Tibial nerve (tissue), 4 donors: ENCODE data around the gene FIBCD1. TPM values are rescaled to one million over a fixed set of nuclear protein-coding genes. Genes with fewer than 3 reads are reported as not detected.

ENCODE experiments used
- DNase-seq, 2 donors: peaks; one replicate each; pipeline ENCODE4 v3.0.0-alpha.2; 2019; ENCODE audit warnings: low spot score in 2 of 2
- H3K27ac ChIP-seq, 4 donors: fragments of 200-600 bp; sonication (generic) in 3 of 4; one replicate each; pipeline ENCODE4 v1.5.1; 2017 to 2019; ENCODE audit warnings: mild to moderate bottlenecking in 1 of 4
- H3K27me3 ChIP-seq, 2 donors: fragments of 200-600 bp; sonication (generic) in 1 of 2; one replicate each; pipeline versions ENCODE4 v1.5.1 to v1.6.0; 2017 to 2019
- H3K36me3 ChIP-seq, 3 donors: fragments of 200-600 bp; sonication (generic); one replicate each; pipeline ENCODE4 v1.5.1; 2018 to 2019
- H3K4me1 ChIP-seq, 4 donors: fragments of 200-600 bp; sonication (generic) in 3 of 4; one replicate each; pipeline ENCODE4 v1.5.1; 2017 to 2019
- H3K4me3 ChIP-seq, 4 donors: fragments of 200-600 bp; sonication (generic) in 3 of 4; one replicate each; pipeline ENCODE4 v1.5.1; 2017 to 2019; ENCODE audit warnings: mild to moderate bottlenecking in 1 of 4, moderate library complexity in 1 of 4
- H3K9me3 ChIP-seq, 4 donors: fragments of 200-600 bp; sonication (generic) in 3 of 4; one replicate each; pipeline ENCODE4 v1.5.1; 2017 to 2019
- EP300 ChIP-seq, 2 donors: sonication (generic); formaldehyde crosslinking; IDR thresholded peaks; one replicate each; pipeline ENCODE4 v1.6.1; 2017; ENCODE audit warnings: antibody characterized with exemption in 2 of 2, mild to moderate bottlenecking in 1 of 2
- POLR2A ChIP-seq, 2 donors: fragments of 450-650 bp; IDR thresholded peaks; one replicate each; pipeline ENCODE4 v1.6.1; 2017; ENCODE audit warnings: antibody characterized with exemption in 2 of 2, mild to moderate bottlenecking in 2 of 2, moderate library complexity in 2 of 2
- WGBS, 2 donors: methylation state at CpG; one replicate each; pipeline ENCODE4 v1.1.5; 2018; 5-methylcytosine and 5-hydroxymethylcytosine counted together
- total RNA-seq, 4 donors: library from RNA; depleted of rRNA; stranded (reverse); fragments of >200 nt; gene quantifications; one replicate each; pipeline ENCODE4 v1.1.0, GENCODE V29; 2016
- TF ChIP-seq, protein P1 (sequence below), 5 experiments: fragments of 200-600 bp in 3 of 5; fragments of 450-650 bp in 2 of 5; sonication (generic) in 3 of 5; IDR thresholded peaks; one replicate each; pipeline ENCODE4 v1.5.1; 2016 to 2019; ENCODE audit warnings: antibody characterized with exemption in 5 of 5, mild to moderate bottlenecking in 3 of 5, moderate library complexity in 2 of 5

The FIBCD1 gene
- total RNA-seq, 4 donors from 2014 or later: not detected

DNA sequence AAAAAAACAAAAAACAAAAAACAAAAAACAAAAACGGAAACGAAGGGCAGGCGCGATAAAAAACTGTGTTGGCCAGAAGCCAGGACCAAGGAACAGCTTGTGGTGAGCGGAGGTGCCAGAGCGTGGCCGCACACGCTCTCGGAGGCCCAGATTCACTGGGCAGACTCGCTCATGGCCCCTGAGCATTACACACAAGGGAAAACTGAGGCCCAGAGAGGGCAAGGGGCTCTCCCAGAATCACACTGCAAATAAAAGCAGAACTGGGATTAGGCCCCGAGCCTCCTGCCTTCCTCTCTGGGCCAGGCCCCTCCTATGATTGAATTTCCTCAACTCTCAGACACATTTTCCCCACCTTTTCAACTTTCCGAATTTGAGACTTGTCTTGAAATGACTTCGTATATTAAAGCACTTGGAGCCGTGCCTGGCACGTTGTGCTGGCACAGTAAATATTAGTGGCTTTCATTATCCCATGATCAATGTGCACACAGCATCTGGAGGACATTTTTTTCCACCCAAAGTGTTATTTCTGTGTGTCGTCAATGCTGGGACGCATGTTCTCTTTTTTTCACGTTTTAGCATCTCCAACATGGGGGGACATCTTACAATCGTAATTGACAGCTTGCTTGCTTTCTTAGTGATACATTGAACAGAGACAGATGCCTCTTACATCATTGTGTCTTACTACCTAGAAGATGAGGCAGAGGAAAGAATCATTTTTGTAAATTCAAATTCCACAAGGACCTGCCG is 7.4 kb downstream of the FIBCD1 start:
- Histone ChIP-seq H3K9me3 (no peaks in the 10 kb centered on the region), H3K4me3 (no peak overlapping the region), H3K36me3 (no peaks in the 10 kb centered on the region), H3K27ac (no peak overlapping the region), H3K27me3 (peaks cover 0 to 74% of the 10 kb centered on the region in 2 donors), H3K4me1 (no peaks in the 10 kb centered on the region)
- 60 to 69% methylated on average over 20 of the region's 20 CpGs for WGBS, 2 donors
- TF ChIP-seq, protein P1, sequence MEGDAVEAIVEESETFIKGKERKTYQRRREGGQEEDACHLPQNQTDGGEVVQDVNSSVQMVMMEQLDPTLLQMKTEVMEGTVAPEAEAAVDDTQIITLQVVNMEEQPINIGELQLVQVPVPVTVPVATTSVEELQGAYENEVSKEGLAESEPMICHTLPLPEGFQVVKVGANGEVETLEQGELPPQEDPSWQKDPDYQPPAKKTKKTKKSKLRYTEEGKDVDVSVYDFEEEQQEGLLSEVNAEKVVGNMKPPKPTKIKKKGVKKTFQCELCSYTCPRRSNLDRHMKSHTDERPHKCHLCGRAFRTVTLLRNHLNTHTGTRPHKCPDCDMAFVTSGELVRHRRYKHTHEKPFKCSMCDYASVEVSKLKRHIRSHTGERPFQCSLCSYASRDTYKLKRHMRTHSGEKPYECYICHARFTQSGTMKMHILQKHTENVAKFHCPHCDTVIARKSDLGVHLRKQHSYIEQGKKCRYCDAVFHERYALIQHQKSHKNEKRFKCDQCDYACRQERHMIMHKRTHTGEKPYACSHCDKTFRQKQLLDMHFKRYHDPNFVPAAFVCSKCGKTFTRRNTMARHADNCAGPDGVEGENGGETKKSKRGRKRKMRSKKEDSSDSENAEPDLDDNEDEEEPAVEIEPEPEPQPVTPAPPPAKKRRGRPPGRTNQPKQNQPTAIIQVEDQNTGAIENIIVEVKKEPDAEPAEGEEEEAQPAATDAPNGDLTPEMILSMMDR (IDR thresholded peaks at IDR 0.05): no peak
- TF ChIP-seq EP300 (IDR thresholded peaks at IDR 0.05): no peak
- no peak for TF ChIP-seq POLR2A (IDR thresholded peaks at IDR 0.05)
- DNase-seq: no peak

DNA sequence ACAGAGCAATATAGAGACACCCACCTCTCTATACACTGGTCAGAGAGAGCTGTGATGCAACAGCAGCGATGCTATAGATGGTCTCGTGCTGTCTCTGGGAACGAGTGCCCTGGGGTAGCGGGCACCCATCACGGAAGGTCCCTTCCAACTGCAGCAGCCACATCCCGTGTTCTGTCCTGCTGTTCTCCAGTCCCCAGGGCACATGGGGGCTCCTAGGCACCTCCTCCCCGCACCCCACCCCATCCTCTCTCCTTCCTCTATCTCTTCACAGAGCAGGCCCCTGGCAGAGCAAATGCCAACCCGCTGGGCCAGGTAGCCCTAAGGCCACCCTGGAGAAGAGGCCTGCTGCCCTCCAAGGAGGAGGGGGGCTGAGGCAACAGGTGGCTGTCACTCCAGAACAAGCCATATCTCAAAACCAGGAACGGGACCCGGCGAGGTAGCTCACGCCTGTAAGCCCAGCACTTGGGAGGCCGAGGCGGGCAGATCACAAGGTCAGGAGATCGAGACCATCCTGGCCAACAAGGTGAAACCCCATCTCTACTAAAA is 8.2 kb downstream of the FIBCD1 start:
- no peaks in the 10 kb centered on the region for H3K9me3 ChIP-seq
- H3K4me3 ChIP-seq: no peak overlapping the region
- peaks cover 0 to 66% of the 10 kb centered on the region in 2 donors for H3K27me3 ChIP-seq
- no peak overlapping the region for H3K27ac ChIP-seq
- TF ChIP-seq EP300 (IDR thresholded peaks at IDR 0.05) (no peak), POLR2A (IDR thresholded peaks at IDR 0.05) (no peak)
- TF ChIP-seq, protein P1 (IDR thresholded peaks at IDR 0.05): no peak
- no peak for DNase-seq
- 81 to 89% methylated on average over 14 to 15 of the region's 15 CpGs for WGBS, 2 donors
- no peaks in the 10 kb centered on the region for H3K4me1 ChIP-seq
- H3K36me3 ChIP-seq: no peaks in the 10 kb centered on the region

DNA sequence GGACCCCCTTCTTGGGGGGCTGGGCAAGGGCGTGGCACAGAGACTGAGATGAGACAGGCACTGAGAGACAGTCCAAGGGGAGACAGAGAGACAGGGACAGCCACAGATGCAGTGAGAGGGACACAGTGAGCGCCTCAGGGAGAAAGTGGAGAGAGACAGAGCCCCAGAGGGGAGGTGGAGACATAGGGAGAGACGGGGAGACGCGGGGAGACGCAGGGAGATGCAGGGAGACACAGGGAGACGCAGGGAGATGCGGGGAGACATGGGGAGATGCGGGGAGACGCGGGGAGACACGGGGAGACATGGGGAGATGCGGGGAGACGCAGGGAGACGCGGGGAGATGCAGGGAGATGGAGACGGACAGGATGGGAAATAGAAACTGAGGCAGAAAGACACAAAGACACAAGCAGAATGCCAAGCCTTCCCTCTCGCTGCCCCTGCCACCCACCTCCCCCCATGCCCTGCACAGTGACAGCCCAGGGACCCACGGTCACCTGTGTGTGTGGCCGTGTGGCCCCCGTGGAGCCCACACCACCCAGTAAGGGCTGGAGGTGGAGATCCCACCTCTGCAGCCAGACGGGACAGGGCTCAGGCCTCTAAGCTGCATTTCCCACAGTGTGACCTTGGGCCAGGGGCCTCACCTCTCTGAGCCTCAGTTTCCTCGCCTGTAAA is 8.8 kb downstream of the FIBCD1 start:
- H3K4me1 ChIP-seq: no peaks in the 10 kb centered on the region
- H3K36me3 ChIP-seq: no peaks in the 10 kb centered on the region
- DNase-seq: no peak
- H3K4me3 ChIP-seq: no peak overlapping the region
- 84 to 87% methylated on average over 22 to 23 of the region's 23 CpGs for WGBS, 2 donors
- no peaks in the 10 kb centered on the region for H3K9me3 ChIP-seq
- TF ChIP-seq, protein P1 (IDR thresholded peaks at IDR 0.05): no peak
- TF ChIP-seq POLR2A (IDR thresholded peaks at IDR 0.05) (no peak), EP300 (IDR thresholded peaks at IDR 0.05) (no peak)
- H3K27me3 ChIP-seq: peaks cover 0 to 66% of the 10 kb centered on the region in 2 donors
- no peak overlapping the region for H3K27ac ChIP-seq

DNA sequence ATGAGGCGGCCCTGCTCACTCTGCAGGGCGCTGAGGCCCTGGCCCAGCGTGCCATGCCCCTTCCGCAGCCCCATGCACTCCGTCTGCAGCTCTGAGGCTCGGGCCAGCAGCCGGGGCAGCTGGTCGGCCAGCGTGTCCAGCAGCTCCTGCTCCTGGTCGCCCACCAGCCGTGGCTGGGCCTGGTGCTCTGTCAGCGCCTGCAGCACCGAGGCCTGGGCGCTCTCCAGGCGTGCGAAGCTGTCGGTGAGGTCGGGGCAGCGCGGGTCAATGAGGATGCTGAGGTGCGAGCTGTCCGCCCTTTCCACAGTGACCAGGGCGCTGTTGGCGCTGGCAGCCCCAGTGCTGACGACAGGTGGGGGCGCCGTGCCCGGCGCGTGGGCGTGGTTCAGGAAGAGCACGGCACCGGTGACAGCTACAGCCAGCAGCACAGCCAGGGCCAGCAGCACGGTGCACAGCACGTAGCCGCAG is 9.4 kb downstream of the FIBCD1 start:
- TF ChIP-seq EP300 (IDR thresholded peaks at IDR 0.05): no peak
- TF ChIP-seq, protein P1 (IDR thresholded peaks at IDR 0.05): no peak
- no peak for TF ChIP-seq POLR2A (IDR thresholded peaks at IDR 0.05)
- DNase-seq: no peak
- 80 to 88% methylated on average over 35 to 36 of the region's 36 CpGs for WGBS, 2 donors
- Histone ChIP-seq H3K27me3 (peaks cover 0 to 65% of the 10 kb centered on the region in 2 donors), H3K9me3 (no peaks in the 10 kb centered on the region), H3K27ac (no peak overlapping the region), H3K4me3 (no peak overlapping the region), H3K36me3 (no peaks in the 10 kb centered on the region), H3K4me1 (no peaks in the 10 kb centered on the region)
